Activated CD4-positive, alpha-beta T cell treated with anti-CD3 and anti-CD28 coated beads for 36 hours (primary cell): Measurements from ENCODE around the gene ZNF212. TPM values are rescaled to one million over a fixed set of nuclear protein-coding genes. Genes with fewer than 3 reads are reported as not detected.
"Not testable (repeated sequence)": the region's sequence is repeated elsewhere in the genome, so short reads cannot be mapped to it uniquely, and the experiment has no call there.

Experiments used
- ATAC-seq: fragments of 200-7000 bp; cut with Tn5 transposase; one replicate; pipeline ENCODE4 v1.10.0; 2021; ENCODE audit warnings: mild to moderate bottlenecking, moderate library complexity
- CTCF ChIA-PET: fragments of 350-600 bp; sonication (Branson Sonifier 250); formaldehyde crosslinking; loops from one replicate; lab custom pipeline; 2021; ENCODE audit warnings: antibody characterized with exemption; lab: Charles Lee
- POLR2A ChIA-PET: fragments of 350-600 bp; sonication (Branson Sonifier 250); formaldehyde crosslinking; loops from one replicate; lab custom pipeline; 2021; ENCODE audit warnings: antibody characterized with exemption, inconsistent platforms; lab: Charles Lee
- DNase-seq: peaks from one replicate; pipeline ENCODE4 v3.0.0-alpha.2; 2020
- H3K27ac Mint-ChIP-seq: one replicate; pipeline ENCODE4 v1.8.0; 2021; ENCODE audit warnings: mixed read lengths
- H3K27me3 Mint-ChIP-seq: one replicate; pipeline ENCODE4 v1.8.0; 2021; ENCODE audit warnings: mixed read lengths
- H3K36me3 Mint-ChIP-seq: one replicate; pipeline ENCODE4 v1.8.0; 2021; ENCODE audit warnings: low read depth, mixed read lengths
- H3K4me1 Mint-ChIP-seq: one replicate; pipeline ENCODE4 v1.8.0; 2021; ENCODE audit warnings: mixed read lengths
- H3K4me3 Mint-ChIP-seq: one replicate; pipeline ENCODE4 v1.8.0; 2021; ENCODE audit warnings: mild to moderate bottlenecking, moderate library complexity, mixed read lengths
- H3K9me3 Mint-ChIP-seq: one replicate; pipeline ENCODE4 v1.8.0; 2021; ENCODE audit warnings: low read depth, mixed read lengths
- intact Hi-C, 2 experiments: fragments of 100-400 bp; cut with DNase I in 1 of 2; cut with micrococcal nuclease in 1 of 2; formaldehyde crosslinking; loops; one replicate each; pipeline versions ENCODE4 v1.14.2 to v1.15.1; 2022 to 2024; cut with DNase I, micrococcal nuclease
- total RNA-seq, 2 experiments: library from RNA; stranded (reverse); gene quantifications; one replicate each; pipeline ENCODE4 v1.2.3, GENCODE V29; 2021

Gene ZNF212
- total RNA-seq, 2 experiments from 2014 or later = 9.9 to 15.9 TPM

DNA sequence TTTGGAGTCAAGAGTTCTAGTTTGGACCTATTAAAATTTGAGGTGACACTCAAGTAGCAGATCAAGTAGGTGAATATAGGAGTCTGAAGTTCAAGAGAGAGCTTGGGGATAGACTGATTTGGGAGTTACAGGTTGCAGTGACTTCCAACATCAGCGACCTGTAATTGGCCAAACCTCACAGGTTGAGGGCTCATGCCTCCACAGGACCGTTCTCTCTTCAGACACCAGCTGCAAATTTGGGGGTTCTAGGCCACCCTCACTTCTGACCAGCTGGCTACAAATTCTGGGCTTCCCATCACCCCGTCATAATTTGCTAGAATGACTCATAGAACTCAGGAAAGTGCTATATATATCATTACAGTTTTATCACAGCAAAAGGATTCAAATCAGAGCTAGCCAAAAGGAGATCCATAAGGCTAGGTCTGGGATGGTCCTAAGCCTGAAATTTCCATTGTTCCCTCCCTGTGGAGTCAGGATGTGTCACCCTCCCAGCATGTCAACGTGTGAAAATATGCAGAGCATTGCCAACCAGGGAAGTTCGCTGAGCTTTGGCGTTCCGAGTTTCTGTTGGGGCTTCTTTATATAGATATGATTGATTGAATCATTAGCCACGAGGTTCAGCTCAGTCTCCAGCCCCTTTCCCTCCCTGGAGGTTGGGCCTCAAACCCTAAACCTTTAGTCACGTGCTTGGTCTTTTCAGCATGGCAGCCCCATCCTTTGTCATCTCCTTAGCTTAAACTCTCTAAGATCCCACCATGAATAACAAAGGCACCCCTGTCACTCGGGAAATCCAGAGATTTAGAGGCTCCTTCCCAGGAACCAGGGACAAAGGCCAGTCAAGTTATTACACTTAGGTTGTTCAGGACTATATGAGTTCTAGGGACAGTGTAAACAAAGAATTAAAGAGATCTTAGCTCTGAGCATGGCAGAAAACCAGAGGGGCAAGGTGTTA is 20.7 kb upstream of the ZNF212 start:
- DNase-seq (no peak), ATAC-seq (no peak)
- Mint-ChIP-seq H3K27ac (no peak overlapping the region), H3K36me3 (peaks cover 61% of the 10 kb centered on the region), H3K4me3 (no peak overlapping the region), H3K9me3 (no peaks in the 10 kb centered on the region), H3K27me3 (no peaks in the 10 kb centered on the region), H3K4me1 (no peaks in the 10 kb centered on the region)
- ChIA-PET CTCF (interaction anchor here (0.5 to 1.4 kb wide), 5 partner anchors 9 to 1252 kb away, joined by 3 to 4 read pairs (median 3); no protein-coding TSS in a partner anchor), POLR2A (interaction anchor here (1.4 kb wide), 1 partner anchor 9 kb away, joined by 5 read pairs; no protein-coding TSS in a partner anchor)
- intact Hi-C loops = no loop called here

DNA sequence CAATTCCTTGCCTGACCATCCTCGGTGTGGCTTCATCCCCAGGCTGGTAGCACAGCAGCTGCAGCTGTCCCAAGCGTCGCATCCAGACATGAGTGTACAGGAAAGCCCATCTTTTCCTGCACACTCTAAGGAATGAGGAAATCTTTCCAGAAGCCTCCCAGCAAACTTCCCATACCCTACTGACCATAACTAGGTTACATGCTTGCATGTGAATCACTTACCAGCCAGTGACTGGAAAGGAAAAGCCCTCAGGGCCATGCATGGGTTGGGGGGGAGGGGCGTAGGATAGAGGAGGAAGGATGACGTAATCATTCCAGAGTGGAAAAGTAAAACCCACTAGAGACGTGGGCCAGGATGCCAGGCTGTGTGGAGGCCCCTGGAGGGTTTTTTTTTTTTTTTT is 18.9 kb upstream of the ZNF212 start:
- H3K9me3 Mint-ChIP-seq = no peaks in the 10 kb centered on the region
- no peaks in the 10 kb centered on the region for H3K4me1 Mint-ChIP-seq
- intact Hi-C loops = no loop called here
- no peaks in the 10 kb centered on the region for H3K27me3 Mint-ChIP-seq
- H3K36me3 Mint-ChIP-seq = peaks cover 63% of the 10 kb centered on the region
- ATAC-seq = no peak
- ChIA-PET POLR2A (no interaction called here), CTCF (interaction anchor here (0.7 kb wide), 1 partner anchor 37 kb away, joined by 4 read pairs; no protein-coding TSS in a partner anchor)
- H3K27ac Mint-ChIP-seq = no peak overlapping the region
- H3K4me3 Mint-ChIP-seq = no peak overlapping the region
- no peak for DNase-seq

DNA sequence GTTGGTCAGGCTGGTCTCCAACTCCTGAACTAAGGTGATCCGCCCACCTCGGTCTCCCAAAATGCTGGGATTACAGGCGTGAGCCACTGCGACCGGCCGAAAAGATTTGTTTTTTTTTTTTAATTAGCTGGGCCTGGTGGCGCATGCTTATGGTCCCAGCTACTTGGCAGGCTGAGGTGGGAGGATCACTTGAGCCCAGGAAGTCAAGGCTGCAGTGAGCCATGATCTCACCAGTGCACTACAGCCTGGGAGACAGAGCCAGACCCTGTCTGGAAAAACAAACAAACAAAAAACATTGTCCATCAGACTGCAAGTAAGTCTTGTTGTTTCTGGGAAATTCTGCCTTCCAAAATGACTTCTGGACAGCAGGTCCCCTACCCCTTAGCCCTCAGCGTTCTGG is 16.3 kb upstream of the ZNF212 start:
- no peak overlapping the region for H3K4me3 Mint-ChIP-seq
- H3K36me3 Mint-ChIP-seq = peaks cover 51% of the 10 kb centered on the region
- ATAC-seq (no peak), DNase-seq (no peak)
- intact Hi-C loops = no loop called here
- no peaks in the 10 kb centered on the region for H3K9me3 Mint-ChIP-seq
- H3K4me1 Mint-ChIP-seq = no peaks in the 10 kb centered on the region
- CTCF ChIA-PET = interaction anchor here (0.9 kb wide), 1 partner anchor 26 kb away, joined by 3 read pairs; no protein-coding TSS in a partner anchor
- POLR2A ChIA-PET = interaction anchor here (0.6 kb wide), 1 partner anchor 9 kb away, joined by 4 read pairs; no protein-coding TSS in a partner anchor
- no peak overlapping the region for H3K27ac Mint-ChIP-seq
- H3K27me3 Mint-ChIP-seq = no peaks in the 10 kb centered on the region

DNA sequence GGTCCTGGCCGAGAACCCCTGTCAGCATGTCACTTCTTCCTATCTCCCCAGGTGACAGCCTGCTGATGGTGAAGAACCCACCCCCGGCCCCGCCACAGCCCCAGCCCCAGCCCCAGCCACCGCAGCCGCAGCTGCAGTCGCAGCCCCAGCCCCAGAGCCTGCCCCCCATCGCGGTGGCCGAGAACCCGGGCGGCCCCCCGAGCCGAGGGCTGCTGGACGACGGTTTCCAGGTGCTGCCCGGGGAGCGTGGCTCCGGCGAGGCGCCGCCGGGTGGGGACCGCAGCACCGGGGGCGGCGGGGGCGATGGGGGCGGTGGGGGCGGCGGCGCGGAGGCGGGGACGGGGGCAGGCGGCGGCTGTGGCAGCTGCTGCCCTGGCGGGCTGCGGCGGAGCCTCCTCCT is 15.7 kb upstream of the ZNF212 start:
- ChIA-PET CTCF (interaction anchor here (0.7 kb wide), 1 partner anchor 12 kb away, joined by 3 read pairs; no protein-coding TSS in a partner anchor), POLR2A (no interaction called here)
- Mint-ChIP-seq H3K4me3 (no peak overlapping the region), H3K27me3 (no peaks in the 10 kb centered on the region), H3K36me3 (peaks cover 46% of the 10 kb centered on the region), H3K27ac (no peak overlapping the region), H3K9me3 (no peaks in the 10 kb centered on the region), H3K4me1 (no peaks in the 10 kb centered on the region)
- intact Hi-C loops = no loop called here
- ATAC-seq (no peak), DNase-seq (no peak)

DNA sequence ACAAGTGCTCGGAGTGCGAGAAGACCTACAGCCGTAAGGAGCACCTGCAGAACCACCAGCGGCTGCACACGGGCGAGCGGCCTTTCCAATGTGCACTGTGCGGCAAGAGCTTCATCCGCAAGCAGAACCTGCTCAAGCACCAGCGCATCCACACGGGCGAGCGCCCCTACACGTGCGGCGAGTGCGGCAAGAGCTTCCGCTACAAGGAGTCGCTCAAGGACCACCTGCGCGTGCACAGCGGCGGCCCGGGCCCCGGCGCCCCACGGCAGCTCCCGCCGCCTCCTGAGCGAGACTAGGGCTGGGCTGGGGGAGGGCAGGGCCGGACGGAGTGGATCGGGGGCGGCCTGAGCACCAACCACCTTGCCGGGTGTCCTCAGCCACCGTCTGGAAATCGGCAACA is 15.1 kb upstream of the ZNF212 start:
- no peaks in the 10 kb centered on the region for H3K27me3 Mint-ChIP-seq
- no peaks in the 10 kb centered on the region for H3K9me3 Mint-ChIP-seq
- H3K27ac Mint-ChIP-seq = no peak overlapping the region
- no peak overlapping the region for H3K4me3 Mint-ChIP-seq
- DNase-seq (no peak), ATAC-seq (no peak)
- ChIA-PET POLR2A (no interaction called here), CTCF (interaction anchor here (0.7 kb wide), 1 partner anchor 11 kb away, joined by 3 read pairs; no protein-coding TSS in a partner anchor)
- intact Hi-C loops = no loop called here
- H3K36me3 Mint-ChIP-seq = peaks cover 40% of the 10 kb centered on the region
- no peaks in the 10 kb centered on the region for H3K4me1 Mint-ChIP-seq

DNA sequence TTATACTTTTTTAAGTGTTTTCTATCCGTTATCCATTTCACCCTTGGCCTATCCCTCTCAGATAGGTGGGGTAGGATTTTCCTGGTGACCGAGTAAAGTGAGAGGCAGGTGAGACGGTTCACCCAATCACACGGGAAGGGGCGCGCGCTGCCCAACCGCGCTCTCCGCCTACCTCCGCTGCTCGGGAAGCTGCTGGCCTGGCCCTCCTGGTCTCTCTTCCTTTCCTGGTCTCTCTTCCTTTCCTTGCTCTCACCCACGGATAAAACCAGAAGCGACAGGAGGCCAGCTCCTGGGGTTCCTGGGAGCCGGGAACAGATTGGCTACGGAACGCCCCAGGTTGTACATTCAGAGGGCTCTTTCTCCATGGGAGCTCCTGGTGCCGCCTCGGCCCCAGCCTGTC is 14.3 kb upstream of the ZNF212 start:
- H3K27me3 Mint-ChIP-seq = peaks cover 2% of the 10 kb centered on the region
- ChIA-PET POLR2A (no interaction called here), CTCF (no interaction called here)
- H3K4me3 Mint-ChIP-seq = no peak overlapping the region
- ATAC-seq (no peak), DNase-seq (no peak)
- H3K4me1 Mint-ChIP-seq = no peaks in the 10 kb centered on the region
- no peak overlapping the region for H3K27ac Mint-ChIP-seq
- no peaks in the 10 kb centered on the region for H3K9me3 Mint-ChIP-seq
- H3K36me3 Mint-ChIP-seq = peaks cover 36% of the 10 kb centered on the region
- intact Hi-C loops = no loop called here

DNA sequence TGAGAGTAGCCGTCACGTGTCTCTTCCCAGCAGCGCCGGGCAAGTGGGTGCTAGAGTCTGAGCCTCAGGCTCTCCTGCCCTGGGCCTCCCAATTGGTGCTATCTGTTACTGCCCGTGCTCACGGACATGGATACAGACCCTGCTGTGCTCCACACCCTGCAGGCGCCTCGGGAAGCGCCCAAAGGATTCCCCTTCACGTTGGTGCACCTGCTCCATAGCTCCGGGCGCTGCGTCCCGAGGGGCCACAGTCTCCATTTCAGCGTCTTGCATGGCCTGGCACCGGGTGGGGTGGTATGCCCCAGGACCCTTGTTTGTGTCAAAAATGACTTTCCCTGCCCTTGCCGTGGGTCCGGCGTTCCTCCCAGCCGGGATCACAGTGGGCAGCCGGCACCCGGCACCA is 13.8 kb upstream of the ZNF212 start:
- no peak for DNase-seq
- H3K4me1 Mint-ChIP-seq = no peaks in the 10 kb centered on the region
- no peaks in the 10 kb centered on the region for H3K9me3 Mint-ChIP-seq
- ChIA-PET CTCF (no interaction called here), POLR2A (no interaction called here)
- no peak for ATAC-seq
- no peak overlapping the region for H3K4me3 Mint-ChIP-seq
- peaks cover 2% of the 10 kb centered on the region for H3K27me3 Mint-ChIP-seq
- H3K36me3 Mint-ChIP-seq = peaks cover 36% of the 10 kb centered on the region
- H3K27ac Mint-ChIP-seq = no peak overlapping the region
- intact Hi-C loops = no loop called here

DNA sequence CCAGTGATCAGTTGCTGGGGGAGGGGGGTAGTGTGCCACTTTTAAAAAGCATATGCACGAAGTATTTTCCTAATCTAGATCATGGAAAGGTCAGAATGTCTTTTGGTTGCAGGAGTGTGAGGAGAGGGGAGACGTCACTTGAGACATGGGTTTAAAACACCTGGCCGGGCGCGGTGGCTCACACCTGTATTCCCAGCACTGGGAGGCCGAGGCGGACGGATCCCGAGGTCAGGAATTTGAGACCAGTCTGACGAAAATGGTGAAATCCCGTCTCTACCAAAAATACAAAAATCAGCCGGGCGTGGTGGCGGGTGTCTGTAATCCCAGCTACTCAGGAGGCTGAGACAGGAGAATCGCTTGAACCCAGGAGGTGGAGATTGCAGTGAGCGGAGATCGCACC is 13.1 kb upstream of the ZNF212 start:
- not testable (repeated sequence) for H3K27ac Mint-ChIP-seq, H3K9me3 Mint-ChIP-seq

DNA sequence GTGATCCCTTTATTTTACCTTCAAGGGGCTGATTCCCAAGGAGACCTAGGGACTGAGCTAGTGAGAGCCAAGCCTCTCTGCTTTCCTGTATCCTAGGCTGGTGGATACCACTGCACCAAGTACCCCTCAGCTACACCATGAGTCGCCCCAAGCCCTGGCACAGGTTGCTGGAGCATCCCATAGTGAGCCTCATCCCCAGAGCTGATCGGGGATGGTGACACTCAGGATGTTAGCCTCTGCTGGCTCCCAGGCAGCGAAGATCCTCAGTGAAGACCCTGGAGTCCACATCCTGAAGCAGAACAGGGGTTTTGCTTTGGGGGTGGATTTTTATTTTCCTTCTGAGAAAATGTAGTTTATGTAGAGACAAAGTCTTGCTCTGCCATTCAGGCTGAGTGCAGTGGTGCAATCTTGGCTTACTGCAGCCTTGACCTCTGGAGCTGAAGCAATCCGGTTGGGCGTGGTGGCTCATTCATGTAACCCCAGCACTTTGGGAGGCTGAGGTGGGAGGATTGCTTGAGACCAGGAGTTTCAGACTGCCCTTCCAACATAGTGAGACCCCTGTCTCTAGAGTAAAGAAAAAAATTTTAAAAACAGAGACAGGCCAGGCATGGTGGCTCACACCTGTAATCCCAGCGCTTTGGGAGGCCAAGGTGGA is 12.5 kb upstream of the ZNF212 start:
- H3K4me1 Mint-ChIP-seq = no peaks in the 10 kb centered on the region
- ATAC-seq (no peak), DNase-seq (no peak)
- H3K4me3 Mint-ChIP-seq = no peak overlapping the region
- ChIA-PET CTCF (no interaction called here), POLR2A (interaction anchor here (1.3 kb wide), 1 partner anchor 35 kb away, joined by 3 read pairs; the partner anchor contains the start of gene ZNF783)
- H3K27ac Mint-ChIP-seq = no peak overlapping the region
- H3K27me3 Mint-ChIP-seq = peaks cover 4% of the 10 kb centered on the region
- peaks cover 26% of the 10 kb centered on the region for H3K36me3 Mint-ChIP-seq
- H3K9me3 Mint-ChIP-seq = no peaks in the 10 kb centered on the region
- intact Hi-C loops = no loop called here

More for the DNA sequence above, 13.1 kb upstream of the ZNF212 start:
- POLR2A ChIA-PET = interaction anchor here (1.3 kb wide), 1 partner anchor 36 kb away, joined by 3 read pairs; the partner anchor contains the start of gene ZNF783
- H3K4me1 Mint-ChIP-seq, intact Hi-C loops, ATAC-seq, H3K27me3 Mint-ChIP-seq, H3K4me3 Mint-ChIP-seq, DNase-seq, CTCF ChIA-PET: not testable (repeated sequence)
- H3K36me3 Mint-ChIP-seq = peaks cover 30% of the 10 kb centered on the region

DNA sequence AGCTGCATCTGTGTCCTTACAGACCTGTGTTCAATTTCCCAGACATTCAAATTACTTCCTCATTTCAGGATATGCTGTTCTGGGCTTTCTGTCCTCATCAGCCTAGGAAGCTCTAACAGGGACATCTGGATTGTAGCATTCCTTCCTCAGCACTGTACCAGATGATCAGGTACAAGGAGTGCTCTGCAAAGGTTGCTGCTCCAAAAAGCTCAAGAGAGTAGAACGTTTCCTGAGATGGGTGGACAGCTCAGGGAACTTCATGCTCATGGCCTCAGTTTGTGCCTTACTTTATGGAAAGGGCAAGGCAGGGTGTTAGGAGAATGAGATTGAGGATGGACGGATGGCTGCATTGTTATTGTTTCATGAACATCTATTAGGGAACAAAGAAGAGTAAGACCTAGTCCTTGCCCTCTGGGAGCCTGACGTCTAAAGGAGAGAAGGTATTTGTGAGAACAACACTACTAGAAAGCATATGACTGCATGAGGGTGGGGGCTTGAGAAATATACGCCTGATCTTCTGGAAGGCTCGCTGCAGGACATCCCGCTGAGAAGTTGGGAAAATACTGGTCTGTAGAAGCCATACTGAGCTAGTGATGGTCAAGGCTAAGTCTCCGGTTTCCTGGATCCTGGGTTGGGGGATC is 10.5 kb upstream of the ZNF212 start:
- ATAC-seq (peak; percentile 11), DNase-seq (no peak)
- no peaks in the 10 kb centered on the region for H3K9me3 Mint-ChIP-seq
- H3K27ac Mint-ChIP-seq = no peak overlapping the region
- no peak overlapping the region for H3K4me3 Mint-ChIP-seq
- POLR2A ChIA-PET = interaction anchor here (1.0 kb wide), 2 partner anchors 19 to 33 kb away, joined by 3 read pairs; partner anchors contain the start of gene ZNF783
- H3K4me1 Mint-ChIP-seq = no peaks in the 10 kb centered on the region
- CTCF ChIA-PET = no interaction called here
- H3K36me3 Mint-ChIP-seq = peaks cover 17% of the 10 kb centered on the region
- intact Hi-C loops = no loop called here
- H3K27me3 Mint-ChIP-seq = peaks cover 9% of the 10 kb centered on the region

DNA sequence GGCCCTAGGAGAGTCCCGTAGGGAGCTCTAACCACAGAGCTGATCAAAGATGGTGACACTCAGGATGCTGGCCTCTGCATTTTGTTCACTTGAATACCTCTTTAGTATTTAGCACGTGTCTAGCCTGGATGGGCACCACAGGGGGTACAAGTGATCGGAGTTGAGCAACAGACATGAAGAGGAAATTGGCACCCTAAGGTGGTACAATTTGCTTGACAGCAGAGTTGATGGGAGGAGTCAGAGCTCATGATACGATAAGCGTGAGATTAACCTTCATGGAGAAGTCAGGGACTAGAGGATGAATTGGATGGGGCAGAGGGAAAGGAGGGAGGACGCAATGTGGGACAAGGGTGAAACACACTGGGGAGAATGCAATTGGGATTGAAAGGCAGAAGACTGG is 9.9 kb upstream of the ZNF212 start:
- Mint-ChIP-seq H3K36me3 (peaks cover 14% of the 10 kb centered on the region), H3K27me3 (peaks cover 12% of the 10 kb centered on the region), H3K4me3 (no peak overlapping the region), H3K9me3 (no peaks in the 10 kb centered on the region), H3K4me1 (no peaks in the 10 kb centered on the region), H3K27ac (no peak overlapping the region)
- intact Hi-C loops = no loop called here
- CTCF ChIA-PET = no interaction called here
- peak; percentile 14 for ATAC-seq
- no peak for DNase-seq
- POLR2A ChIA-PET = interaction anchor here (1.0 kb wide), 2 partner anchors 20 to 32 kb away, joined by 3 read pairs; partner anchors contain the start of gene ZNF783
